ENCODE measurements around the gene AKAP9. TPM values are rescaled to one million over a fixed set of nuclear protein-coding genes. Genes with fewer than 3 reads are reported as not detected.

The AKAP9 gene
- total and polyA plus RNA-seq, 4 donors = 13.8 to 81.2 (median 38.6) TPM

GRCh38 chr7:91911121-91911520 lies 29.5 kb upstream of the AKAP9 start:
- no peak for ATAC-seq (ENCODE audit: low FRiP score)
- intact Hi-C loops (cut with DNase I) = no loop called here
- H3K27me3 ChIP-seq (ENCODE audit: control insufficient read depth in 1 of 2, insufficient read depth in 2 of 2, low read length in 1 of 2) = no peaks in the 10 kb centered on the region

GRCh38 chr7:91912494-91912893 lies 28.2 kb upstream of the AKAP9 start:
- no peak for ATAC-seq (ENCODE audit: low FRiP score)
- intact Hi-C loops (cut with DNase I) = no loop called here

More at GRCh38 chr7:91911121-91911520, 29.5 kb upstream of the AKAP9 start:
- no peak for DNase-seq
- Histone ChIP-seq H3K4me3 (ENCODE audit: low read length in 2 of 2) (no peak overlapping the region), H3K27ac (ENCODE audit: low read depth in 1 of 2, low read length in 2 of 2) (no peak overlapping the region), H3K4me1 (ENCODE audit: control insufficient read depth in 1 of 2, insufficient read depth in 2 of 2, low read length in 2 of 2) (no peaks in the 10 kb centered on the region), H3K9me3 (ENCODE audit: control insufficient read depth, low read length) (no peaks in the 10 kb centered on the region), H3K36me3 (ENCODE audit: control insufficient read depth in 1 of 2, insufficient read depth in 2 of 2, low read length in 1 of 2) (no peaks in the 10 kb centered on the region)
- 94% methylated on average over 4 of the region's 4 CpGs for WGBS, 2 donors

GRCh38 chr7:91913612-91914011 lies 27.1 kb upstream of the AKAP9 start:
- no peak overlapping the region for H3K4me3 ChIP-seq (ENCODE audit: low read length in 2 of 2)
- no peak overlapping the region for H3K27ac ChIP-seq (ENCODE audit: low read depth in 1 of 2, low read length in 2 of 2)
- ATAC-seq (ENCODE audit: low FRiP score) (peak; percentile 44), DNase-seq (no peak)
- no peaks in the 10 kb centered on the region for H3K9me3 ChIP-seq (ENCODE audit: control insufficient read depth, low read length)
- WGBS, 2 donors = 61 to 72% methylated on average over 2 of the region's 2 CpGs
- intact Hi-C loops (cut with DNase I) = no loop called here
- no peaks in the 10 kb centered on the region for H3K36me3 ChIP-seq (ENCODE audit: control insufficient read depth in 1 of 2, insufficient read depth in 2 of 2, low read length in 1 of 2)
- H3K4me1 ChIP-seq (ENCODE audit: control insufficient read depth in 1 of 2, insufficient read depth in 2 of 2, low read length in 2 of 2) = no peaks in the 10 kb centered on the region
- no peaks in the 10 kb centered on the region for H3K27me3 ChIP-seq (ENCODE audit: control insufficient read depth in 1 of 2, insufficient read depth in 2 of 2, low read length in 1 of 2)

More at GRCh38 chr7:91912494-91912893, 28.2 kb upstream of the AKAP9 start:
- no peaks in the 10 kb centered on the region for H3K36me3 ChIP-seq (ENCODE audit: control insufficient read depth in 1 of 2, insufficient read depth in 2 of 2, low read length in 1 of 2)
- no peak for DNase-seq
- no peak overlapping the region for H3K4me3 ChIP-seq (ENCODE audit: low read length in 2 of 2)
- no peaks in the 10 kb centered on the region for H3K27me3 ChIP-seq (ENCODE audit: control insufficient read depth in 1 of 2, insufficient read depth in 2 of 2, low read length in 1 of 2)
- H3K9me3 ChIP-seq (ENCODE audit: control insufficient read depth, low read length) = no peaks in the 10 kb centered on the region
- H3K27ac ChIP-seq (ENCODE audit: low read depth in 1 of 2, low read length in 2 of 2) = no peak overlapping the region
- no peaks in the 10 kb centered on the region for H3K4me1 ChIP-seq (ENCODE audit: control insufficient read depth in 1 of 2, insufficient read depth in 2 of 2, low read length in 2 of 2)

- Histone ChIP-seq H3K27me3 (ENCODE audit: control insufficient read depth in 1 of 2, insufficient read depth in 2 of 2, low read length in 1 of 2) (no peaks in the 10 kb centered on the region), H3K4me1 (ENCODE audit: control insufficient read depth in 1 of 2, insufficient read depth in 2 of 2, low read length in 2 of 2) (no peaks in the 10 kb centered on the region), H3K27ac (ENCODE audit: low read depth in 1 of 2, low read length in 2 of 2) (no peak overlapping the region), H3K36me3 (ENCODE audit: control insufficient read depth in 1 of 2, insufficient read depth in 2 of 2, low read length in 1 of 2) (no peaks in the 10 kb centered on the region), H3K4me3 (ENCODE audit: low read length in 2 of 2) (no peak overlapping the region), H3K9me3 (ENCODE audit: control insufficient read depth, low read length) (no peaks in the 10 kb centered on the region)
- intact Hi-C loops (cut with DNase I) = no loop called here
- ATAC-seq (ENCODE audit: low FRiP score) (no peak), DNase-seq (no peak)
- 61 to 74% methylated on average over 3 of the region's 3 CpGs for WGBS, 2 donors
Observed at GRCh38 chr7:91915401-91916050, 25.1 kb upstream of the AKAP9 start.

- DNase-seq (no peak), ATAC-seq (ENCODE audit: low FRiP score) (no peak)
- Histone ChIP-seq H3K9me3 (ENCODE audit: control insufficient read depth, low read length) (no peaks in the 10 kb centered on the region), H3K27ac (ENCODE audit: low read depth in 1 of 2, low read length in 2 of 2) (no peak overlapping the region), H3K4me1 (ENCODE audit: control insufficient read depth in 1 of 2, insufficient read depth in 2 of 2, low read length in 2 of 2) (no peaks in the 10 kb centered on the region), H3K36me3 (ENCODE audit: control insufficient read depth in 1 of 2, insufficient read depth in 2 of 2, low read length in 1 of 2) (no peaks in the 10 kb centered on the region), H3K4me3 (ENCODE audit: low read length in 2 of 2) (no peak overlapping the region), H3K27me3 (ENCODE audit: control insufficient read depth in 1 of 2, insufficient read depth in 2 of 2, low read length in 1 of 2) (no peaks in the 10 kb centered on the region)
- 76 to 81% methylated on average over 1 of the region's 1 CpG for WGBS, 2 donors
- intact Hi-C loops (cut with DNase I) = no loop called here
Observed at GRCh38 chr7:91916051-91916440, 24.6 kb upstream of the AKAP9 start.

GRCh38 chr7:91918356-91918755 lies 22.3 kb upstream of the AKAP9 start:
- H3K4me3 ChIP-seq (ENCODE audit: low read length in 2 of 2) = no peak overlapping the region
- ATAC-seq (ENCODE audit: low FRiP score) (no peak), DNase-seq (no peak)
- H3K4me1 ChIP-seq (ENCODE audit: control insufficient read depth in 1 of 2, insufficient read depth in 2 of 2, low read length in 2 of 2) = no peaks in the 10 kb centered on the region
- no peaks in the 10 kb centered on the region for H3K36me3 ChIP-seq (ENCODE audit: control insufficient read depth in 1 of 2, insufficient read depth in 2 of 2, low read length in 1 of 2)
- intact Hi-C loops (cut with DNase I) = no loop called here
- 45 to 55% methylated on average over 1 of the region's 1 CpG for WGBS, 2 donors
- H3K27me3 ChIP-seq (ENCODE audit: control insufficient read depth in 1 of 2, insufficient read depth in 2 of 2, low read length in 1 of 2) = no peaks in the 10 kb centered on the region
- H3K27ac ChIP-seq (ENCODE audit: low read depth in 1 of 2, low read length in 2 of 2) = no peak overlapping the region
- H3K9me3 ChIP-seq (ENCODE audit: control insufficient read depth, low read length) = no peaks in the 10 kb centered on the region

GRCh38 chr7:91922857-91923256 lies 17.8 kb upstream of the AKAP9 start:
- DNase-seq (no peak), ATAC-seq (ENCODE audit: low FRiP score) (no peak)
- intact Hi-C loops (cut with DNase I) = no loop called here
- Histone ChIP-seq H3K4me1 (ENCODE audit: control insufficient read depth in 1 of 2, insufficient read depth in 2 of 2, low read length in 2 of 2) (no peaks in the 10 kb centered on the region), H3K27ac (ENCODE audit: low read depth in 1 of 2, low read length in 2 of 2) (no peak overlapping the region), H3K4me3 (ENCODE audit: low read length in 2 of 2) (no peak overlapping the region), H3K27me3 (ENCODE audit: control insufficient read depth in 1 of 2, insufficient read depth in 2 of 2, low read length in 1 of 2) (no peaks in the 10 kb centered on the region), H3K36me3 (ENCODE audit: control insufficient read depth in 1 of 2, insufficient read depth in 2 of 2, low read length in 1 of 2) (no peaks in the 10 kb centered on the region), H3K9me3 (ENCODE audit: control insufficient read depth, low read length) (no peaks in the 10 kb centered on the region)
- 42 to 43% methylated on average over 4 of the region's 4 CpGs for WGBS, 2 donors

GRCh38 chr7:91927912-91928311 lies 12.8 kb upstream of the AKAP9 start:
- ATAC-seq (ENCODE audit: low FRiP score) (no peak), DNase-seq (no peak)
- Histone ChIP-seq H3K4me3 (ENCODE audit: low read length in 2 of 2) (no peak overlapping the region), H3K9me3 (ENCODE audit: control insufficient read depth, low read length) (no peaks in the 10 kb centered on the region), H3K36me3 (ENCODE audit: control insufficient read depth in 1 of 2, insufficient read depth in 2 of 2, low read length in 1 of 2) (no peaks in the 10 kb centered on the region), H3K4me1 (ENCODE audit: control insufficient read depth in 1 of 2, insufficient read depth in 2 of 2, low read length in 2 of 2) (no peaks in the 10 kb centered on the region), H3K27ac (ENCODE audit: low read depth in 1 of 2, low read length in 2 of 2) (no peak overlapping the region), H3K27me3 (ENCODE audit: control insufficient read depth in 1 of 2, insufficient read depth in 2 of 2, low read length in 1 of 2) (no peaks in the 10 kb centered on the region)
- WGBS, 2 donors = 77 to 80% methylated on average over 6 of the region's 6 CpGs
- intact Hi-C loops (cut with DNase I) = no loop called here

- Histone ChIP-seq H3K4me3 (ENCODE audit: low read length in 2 of 2) (no peak overlapping the region), H3K36me3 (ENCODE audit: control insufficient read depth in 1 of 2, insufficient read depth in 2 of 2, low read length in 1 of 2) (no peaks in the 10 kb centered on the region), H3K27me3 (ENCODE audit: control insufficient read depth in 1 of 2, insufficient read depth in 2 of 2, low read length in 1 of 2) (no peaks in the 10 kb centered on the region), H3K9me3 (ENCODE audit: control insufficient read depth, low read length) (no peaks in the 10 kb centered on the region), H3K4me1 (ENCODE audit: control insufficient read depth in 1 of 2, insufficient read depth in 2 of 2, low read length in 2 of 2) (no peaks in the 10 kb centered on the region), H3K27ac (ENCODE audit: low read depth in 1 of 2, low read length in 2 of 2) (no peak overlapping the region)
- 82 to 86% methylated on average over 3 of the region's 3 CpGs for WGBS, 2 donors
- DNase-seq (no peak), ATAC-seq (ENCODE audit: low FRiP score) (no peak)
- intact Hi-C loops (cut with DNase I) = no loop called here
Observed at GRCh38 chr7:91929463-91929862, 11.2 kb upstream of the AKAP9 start.
